Fibroblast of pulmonary artery (primary cell): ENCODE data around the gene WDR3.

Experiments
- DNase-seq: peaks from one replicate; pipeline ENCODE4 v3.0.0-alpha.2; 2010; ENCODE audit warnings: low read depth
- H3K4me3 ChIP-seq: replicated peaks from 2 replicates; pipeline ENCODE4 v1.5.1; 2011; ENCODE audit warnings: low read depth, mild to moderate bottlenecking, control low read depth, low read length, moderate library complexity
- CTCF ChIP-seq: IDR thresholded peaks from 2 replicates; pipeline ENCODE4 v1.5.1; 2011; ENCODE audit warnings: mild to moderate bottlenecking, control low read depth, low read length, inconsistent platforms; ENCODE audit errors: missing control alignments

Gene WDR3

GRCh38 chr1:117933769-117934168 is 4.2 kb downstream of the WDR3 start:
- no peak for DNase-seq
- TF ChIP-seq CTCF = no peak
- H3K4me3 ChIP-seq = no peak overlapping the region

- DNase-seq = no peak
- no peak for TF ChIP-seq CTCF
- H3K4me3 ChIP-seq = no peak overlapping the region
These were observed 12.8 kb downstream of the WDR3 start for GRCh38 chr1:117942293-117942692.

- DNase-seq = no peak
- no peak for TF ChIP-seq CTCF
- H3K4me3 ChIP-seq = no peak overlapping the region
These were observed 22.8 kb downstream of the WDR3 start for GRCh38 chr1:117952386-117952785.

GRCh38 chr1:117959364-117959763 is 29.8 kb downstream of the WDR3 start:
- no peak for TF ChIP-seq CTCF
- H3K4me3 ChIP-seq = no peak overlapping the region
- no peak for DNase-seq

- peak; percentile 13 for DNase-seq
- TF ChIP-seq CTCF = no peak
- no peak overlapping the region for H3K4me3 ChIP-seq
These were observed 34.9 kb downstream of the WDR3 start for GRCh38 chr1:117964290-117965038.

GRCh38 chr1:117967477-117967876 is 37.9 kb downstream of the WDR3 start:
- peak; percentile 62 for DNase-seq
- TF ChIP-seq CTCF = peak; percentile 35

GRCh38 chr1:117967881-117968280 is 38.3 kb downstream of the WDR3 start:
- TF ChIP-seq CTCF = no peak
- H3K4me3 ChIP-seq = no peak overlapping the region
- DNase-seq = peak; percentile 49

More at GRCh38 chr1:117967477-117967876, 37.9 kb downstream of the WDR3 start:
- H3K4me3 ChIP-seq = no peak overlapping the region
